CD4-positive, alpha-beta T cell treated with Interleukin-10 for 1 hour (primary cell): ENCODE measurements around the gene PGM3.

Experiments
- DNase-seq: peaks from one replicate; pipeline ENCODE4 v3.0.0-alpha.2; 2020

PGM3 gene

GRCh38 chr6:83182114-83182513, 11.0 kb downstream of the PGM3 start:
- no peak for DNase-seq

- no peak for DNase-seq
Measured at GRCh38 chr6:83180426-83180950, 12.6 kb downstream of the PGM3 start.

- DNase-seq = no peak
Measured at GRCh38 chr6:83176246-83176645, 16.8 kb downstream of the PGM3 start.

GRCh38 chr6:83169511-83169910, 23.6 kb downstream of the PGM3 start:
- DNase-seq = no peak

- no peak for DNase-seq
Measured at GRCh38 chr6:83169106-83169505, 24.0 kb downstream of the PGM3 start.

- DNase-seq = no peak
Measured at GRCh38 chr6:83168556-83168955, 24.5 kb downstream of the PGM3 start.

GRCh38 chr6:83167726-83168278, 25.3 kb downstream of the PGM3 start:
- no peak for DNase-seq

GRCh38 chr6:83160167-83160566, 32.9 kb downstream of the PGM3 start:
- DNase-seq = no peak

GRCh38 chr6:83155794-83156193, 37.3 kb downstream of the PGM3 start:
- no peak for DNase-seq

GRCh38 chr6:83153883-83154521, 39.1 kb downstream of the PGM3 start:
- no peak for DNase-seq

- no peak for DNase-seq
Measured at GRCh38 chr6:83152913-83153312, 40.2 kb downstream of the PGM3 start.

GRCh38 chr6:83151114-83151513, 42.0 kb downstream of the PGM3 start:
- DNase-seq = no peak

GRCh38 chr6:83138758-83139157, 54.3 kb downstream of the PGM3 start:
- DNase-seq = no peak

- DNase-seq = no peak
Measured at GRCh38 chr6:83138118-83138722, 54.8 kb downstream of the PGM3 start.

- DNase-seq = no peak
Measured at GRCh38 chr6:83132121-83132520, 60.9 kb downstream of the PGM3 start.

- no peak for DNase-seq
Measured at GRCh38 chr6:83127976-83128375, 65.1 kb downstream of the PGM3 start.

- no peak for DNase-seq
Measured at GRCh38 chr6:83127258-83127657, 65.8 kb downstream of the PGM3 start.

- no peak for DNase-seq
Measured at GRCh38 chr6:83126807-83127206, 66.3 kb downstream of the PGM3 start.

GRCh38 chr6:83126223-83126622, 66.8 kb downstream of the PGM3 start:
- DNase-seq = no peak

GRCh38 chr6:83125425-83125824, 67.6 kb downstream of the PGM3 start:
- no peak for DNase-seq

GRCh38 chr6:83124553-83124952, 68.5 kb downstream of the PGM3 start:
- DNase-seq = no peak

GRCh38 chr6:83119742-83120300, 73.2 kb downstream of the PGM3 start:
- DNase-seq = no peak

- DNase-seq = no peak
Measured at GRCh38 chr6:83117802-83118201, 75.3 kb downstream of the PGM3 start.
